IPS-11a (cell line): ENCODE measurements around the gene TAF5.
"Not testable (repeated sequence)": the region's sequence is repeated elsewhere in the genome, so short reads cannot be mapped to it uniquely, and the experiment has no call there.

Experiments
- H3K4me3 ChIP-seq: one replicate; pipeline ENCODE4 v1.5.1; 2013; ENCODE audit warnings: low read depth, low read length, control low read depth

The TAF5 gene

DNA sequence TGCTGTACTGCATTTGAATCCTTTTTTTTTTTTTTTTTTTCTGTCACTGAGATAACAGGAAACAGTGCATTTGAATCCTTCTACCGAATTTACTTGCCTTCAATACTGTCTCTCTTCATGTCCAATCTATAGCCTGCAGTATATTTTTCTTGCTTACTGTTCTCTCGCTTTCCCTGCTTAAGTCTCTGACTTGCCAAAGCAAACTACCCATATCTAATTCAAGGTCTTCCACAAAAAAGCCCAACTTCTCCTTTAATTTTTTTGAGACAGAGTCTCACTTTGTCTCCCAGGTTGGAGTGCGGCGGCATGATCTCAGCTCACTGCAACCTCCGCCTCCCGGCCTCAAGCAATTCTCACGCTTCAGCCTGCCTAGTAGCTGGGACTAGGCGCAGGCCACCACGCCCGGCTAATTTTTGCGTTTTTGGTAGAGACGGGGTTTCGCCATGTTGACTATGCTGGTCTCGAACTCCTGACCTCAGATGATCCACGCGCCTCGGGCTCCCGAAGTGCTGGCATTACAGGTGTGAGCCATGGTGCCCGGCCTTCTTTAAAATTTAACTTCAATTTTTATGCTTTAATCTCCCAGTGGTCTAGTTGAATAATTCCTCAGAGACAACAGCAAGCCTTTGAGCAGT, 29.5 kb downstream of the TAF5 start:
- H3K4me3 ChIP-seq = peak overlapping the region; percentile 98

DNA sequence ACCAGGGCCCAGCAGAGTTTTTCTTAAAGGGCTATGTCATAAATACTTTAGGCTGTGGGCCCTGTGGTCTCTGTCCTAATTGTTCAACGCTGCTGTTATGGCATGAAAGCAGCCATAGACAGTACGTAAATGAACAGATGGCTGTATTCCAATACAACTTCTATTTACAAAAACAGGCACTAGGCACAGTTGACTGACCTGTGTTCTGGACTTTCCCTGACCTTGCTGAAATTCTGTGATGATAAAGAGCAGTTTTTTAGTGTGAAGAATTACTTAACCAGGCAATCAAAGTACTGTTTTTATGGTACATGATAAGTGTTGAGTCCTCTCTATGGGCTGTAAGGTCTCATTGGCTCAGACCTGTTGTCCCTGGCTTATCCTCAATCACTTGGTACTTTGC, 45.8 kb downstream of the TAF5 start:
- H3K4me3 ChIP-seq = no peak overlapping the region

DNA sequence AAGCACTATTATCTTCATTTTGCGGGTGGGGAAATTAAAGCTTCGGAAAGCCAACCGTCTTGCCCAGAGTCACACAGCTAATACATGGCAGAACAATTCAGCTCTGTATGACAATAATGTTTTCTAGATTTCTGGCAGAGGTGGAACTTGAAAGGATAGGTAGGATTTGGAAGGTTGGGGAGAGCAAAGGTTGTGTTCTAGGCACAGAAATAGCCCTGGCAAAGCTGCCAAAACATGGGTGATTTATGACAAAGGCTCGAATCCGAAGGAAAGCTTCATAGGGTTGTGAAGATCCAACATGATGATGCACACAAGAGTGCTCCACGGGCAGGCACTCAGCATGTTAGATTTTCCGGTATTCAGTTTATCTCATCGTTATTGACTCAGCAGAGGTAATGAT, 47.8 kb downstream of the TAF5 start:
- H3K4me3 ChIP-seq = no peak overlapping the region

DNA sequence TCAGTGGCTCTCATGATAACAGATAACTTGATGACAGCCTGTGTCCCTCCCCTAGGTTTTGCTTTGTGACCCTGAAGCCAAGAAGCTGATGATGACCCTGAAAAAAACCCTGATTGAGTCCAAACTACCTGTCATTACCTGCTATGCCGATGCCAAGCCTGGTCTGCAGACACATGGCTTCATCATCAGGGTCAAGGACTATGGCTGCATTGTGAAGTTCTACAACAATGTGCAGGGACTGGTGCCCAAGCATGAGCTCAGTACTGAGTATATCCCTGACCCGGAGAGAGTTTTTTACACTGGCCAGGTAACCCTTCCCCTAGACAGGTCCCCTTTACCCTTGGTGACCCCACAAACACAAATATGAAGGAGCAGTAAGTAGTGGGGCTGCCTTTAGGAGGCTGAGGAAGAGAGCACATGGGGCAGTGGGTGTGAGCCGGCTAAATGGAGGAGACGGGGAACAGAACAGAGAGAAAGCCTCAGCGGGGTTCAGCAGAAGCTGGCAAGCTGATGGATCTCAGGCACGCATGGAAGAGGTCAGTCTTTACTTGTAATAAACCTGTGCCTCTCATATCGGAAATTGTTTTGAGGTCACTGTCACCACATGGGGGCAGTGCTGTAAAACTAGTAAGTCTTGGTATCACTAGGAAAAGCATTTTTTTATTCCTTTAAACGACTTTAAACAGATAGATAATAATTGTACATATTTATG, 48.8 kb downstream of the TAF5 start:
- H3K4me3 ChIP-seq = no peak overlapping the region

DNA sequence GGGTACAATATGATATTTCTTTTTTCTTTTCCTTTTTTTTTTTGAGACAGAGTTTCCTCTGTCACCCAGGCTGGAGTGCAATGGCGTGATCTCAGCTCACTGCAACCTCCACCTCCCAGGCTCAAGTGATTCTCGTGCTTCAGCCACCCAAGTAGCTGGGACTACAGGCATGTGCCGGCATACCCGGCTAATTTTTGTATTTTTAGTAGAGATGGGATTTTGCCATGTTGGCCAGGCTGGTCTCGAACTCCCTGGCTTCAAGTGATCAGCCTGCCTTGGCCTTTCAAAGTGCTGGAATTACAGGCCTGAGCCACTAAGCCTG, 49.3 kb downstream of the TAF5 start:
- not testable (repeated sequence) for H3K4me3 ChIP-seq

DNA sequence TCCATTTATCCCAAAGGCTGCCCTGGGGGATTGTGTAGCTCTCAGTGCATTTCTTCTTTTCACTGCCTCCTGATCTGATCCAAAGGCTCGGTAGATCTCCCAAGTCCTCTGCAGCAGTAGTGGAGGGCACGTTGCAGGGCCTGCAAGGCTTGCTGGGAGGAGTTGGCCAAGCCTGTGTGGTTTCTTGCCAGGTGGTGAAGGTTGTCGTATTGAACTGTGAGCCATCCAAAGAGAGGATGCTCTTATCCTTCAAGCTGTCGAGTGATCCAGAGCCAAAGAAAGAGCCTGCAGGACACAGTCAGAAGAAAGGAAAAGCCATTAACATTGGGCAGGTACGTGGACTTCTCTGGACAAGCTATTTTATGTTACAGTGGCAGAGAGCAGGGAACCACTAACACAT, 49.8 kb downstream of the TAF5 start:
- no peak overlapping the region for H3K4me3 ChIP-seq

DNA sequence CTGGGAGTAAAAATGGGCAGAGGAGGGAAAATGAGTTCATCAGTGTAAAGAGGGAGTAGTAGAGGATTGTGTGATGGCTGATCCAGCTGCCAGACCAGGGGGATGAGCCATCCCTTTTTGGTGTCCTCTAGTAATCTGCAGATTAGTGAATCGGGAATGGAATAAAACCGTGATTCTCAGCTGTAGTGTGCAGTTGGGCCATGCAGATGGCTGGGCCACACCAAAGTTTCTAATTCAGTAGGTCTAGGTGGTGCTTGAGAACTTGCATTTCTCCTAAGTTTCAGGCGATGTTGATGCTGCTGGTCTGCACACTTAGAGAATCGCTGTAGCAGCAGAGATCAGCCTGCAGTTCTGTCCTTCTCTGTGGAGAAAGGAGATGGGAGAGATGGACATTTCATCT, 51.3 kb downstream of the TAF5 start:
- H3K4me3 ChIP-seq = no peak overlapping the region

DNA sequence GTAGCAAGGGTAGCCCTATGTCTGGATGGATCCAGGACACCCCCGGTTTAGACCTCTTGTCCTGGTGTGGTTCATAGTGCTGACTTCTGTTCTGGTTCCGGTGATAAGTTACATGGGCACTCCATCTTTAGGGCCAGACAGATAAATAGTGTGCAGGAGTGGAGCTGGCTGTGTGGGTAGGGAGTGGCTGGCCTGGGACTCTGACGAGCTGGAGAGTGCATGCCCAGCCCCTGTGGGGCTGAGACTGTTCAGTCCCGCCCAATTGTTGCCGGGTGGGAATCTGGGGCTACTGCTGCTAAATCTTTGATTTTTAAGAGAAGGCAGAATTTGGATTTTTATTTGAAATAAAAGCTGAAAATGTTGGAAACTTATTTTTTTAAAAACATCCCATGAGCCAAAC, 56.0 kb downstream of the TAF5 start:
- H3K4me3 ChIP-seq = no peak overlapping the region

DNA sequence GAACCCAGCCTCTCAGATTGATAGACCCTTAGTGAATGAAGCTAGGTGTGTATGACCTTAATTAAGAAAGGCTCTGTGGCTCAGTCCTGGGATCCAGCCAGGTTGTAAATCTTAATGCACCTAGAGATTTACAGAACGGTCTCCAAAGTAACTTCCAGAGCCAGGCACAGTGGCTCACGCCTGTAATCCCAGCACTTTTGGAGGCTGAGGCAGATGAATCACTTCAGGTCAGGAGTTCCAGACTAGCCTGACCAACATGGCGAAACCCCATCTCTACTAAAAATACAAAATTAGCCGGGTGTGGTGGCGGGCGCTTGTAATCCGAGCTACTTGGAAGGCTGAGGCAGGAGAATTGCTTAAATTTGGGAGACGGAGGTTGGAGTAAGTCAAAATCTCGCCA, 60.1 kb downstream of the TAF5 start:
- no peak overlapping the region for H3K4me3 ChIP-seq

DNA sequence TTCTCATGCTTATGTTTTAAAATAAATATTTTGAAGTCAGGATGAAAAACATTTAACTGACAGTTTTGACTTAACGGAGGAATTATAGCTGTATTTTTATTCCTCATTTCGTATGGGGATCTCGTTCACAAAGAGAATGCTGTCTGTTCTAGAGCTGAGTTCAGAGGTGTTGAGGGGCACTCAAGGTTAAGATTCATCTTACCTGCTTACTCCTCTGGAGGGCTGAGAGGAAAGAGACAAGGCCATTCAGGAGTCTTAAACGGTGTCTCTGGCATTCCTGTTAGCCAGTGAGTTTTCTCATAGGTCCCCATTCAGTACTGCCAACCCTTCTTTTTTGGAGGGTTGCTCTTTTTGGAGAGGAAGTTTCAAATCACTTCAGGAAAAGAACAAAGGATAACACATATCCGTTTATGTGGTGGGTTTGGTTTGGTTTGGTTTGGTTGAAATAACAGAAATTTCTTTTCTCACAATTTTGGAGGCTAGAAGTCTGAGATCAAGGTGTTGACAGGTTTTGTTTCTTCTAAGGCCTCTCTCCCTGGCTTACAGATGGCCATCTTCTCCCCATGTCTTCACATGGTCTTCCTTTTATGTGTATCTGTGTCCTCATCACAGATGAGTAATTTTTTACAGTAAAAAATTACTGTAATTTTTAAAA, 61.3 kb downstream of the TAF5 start:
- no peak overlapping the region for H3K4me3 ChIP-seq

DNA sequence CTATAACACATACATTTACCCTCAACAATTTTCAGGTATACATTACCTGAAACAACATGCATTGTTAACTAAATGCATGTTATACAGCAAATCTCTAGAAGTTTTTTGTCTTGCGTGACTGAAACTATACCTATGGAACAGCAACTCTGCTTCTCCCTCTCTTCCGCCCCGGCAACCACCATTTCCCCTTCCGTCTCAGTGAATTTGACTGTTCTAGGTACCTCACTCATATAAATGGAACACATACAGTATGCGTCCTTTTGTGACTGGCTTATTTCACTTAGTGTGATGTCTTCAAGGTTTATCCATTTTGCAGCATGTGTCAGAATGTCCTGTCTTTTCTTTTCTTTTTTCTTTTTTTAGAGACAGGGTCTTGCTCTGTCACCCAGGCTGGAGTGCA, 61.9 kb downstream of the TAF5 start:
- H3K4me3 ChIP-seq = no peak overlapping the region

DNA sequence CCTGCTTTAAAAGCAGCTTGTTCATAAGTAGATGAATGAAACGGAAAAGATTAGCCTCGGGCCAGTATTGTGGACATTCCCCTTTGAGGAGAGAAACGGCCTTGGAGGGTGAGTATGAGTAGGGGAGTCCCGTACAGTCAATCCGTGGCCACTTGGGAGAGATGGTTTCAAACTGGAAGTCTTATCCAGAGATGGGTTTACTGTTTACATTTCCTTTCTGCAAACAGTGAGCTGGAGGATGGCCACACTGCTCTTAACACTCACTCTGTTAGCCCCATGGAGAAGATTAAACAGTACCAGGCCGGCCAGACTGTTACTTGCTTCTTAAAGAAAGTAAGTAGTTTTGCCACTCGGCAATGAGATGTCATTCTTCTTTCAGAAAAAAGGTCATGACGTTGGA, 64.1 kb downstream of the TAF5 start:
- H3K4me3 ChIP-seq = no peak overlapping the region

DNA sequence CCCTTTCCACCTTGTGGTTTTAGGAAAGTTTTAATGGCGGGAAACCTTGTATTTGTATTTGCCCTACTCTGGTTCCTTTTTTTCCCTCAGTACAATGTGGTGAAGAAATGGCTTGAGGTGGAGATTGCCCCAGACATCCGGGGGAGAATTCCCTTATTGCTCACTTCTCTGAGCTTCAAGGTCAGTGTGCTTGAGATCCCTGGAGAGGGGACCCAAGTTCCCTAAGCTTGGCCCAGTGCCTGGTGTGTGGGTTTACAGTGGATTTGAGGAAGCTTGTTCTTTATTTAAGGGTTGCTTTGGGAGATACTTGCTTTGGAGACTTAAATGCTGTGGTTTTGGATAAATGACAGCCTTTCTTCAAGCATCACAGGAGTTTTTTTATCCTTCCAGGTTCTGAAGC, 66.1 kb downstream of the TAF5 start:
- H3K4me3 ChIP-seq = no peak overlapping the region
